Karpas-422 (cell line): ENCODE measurements around the gene PCF11. TPM values are rescaled to one million over a fixed set of nuclear protein-coding genes. Genes with fewer than 3 reads are reported as not detected.

Experiments
- DNase-seq: peaks from one replicate; pipeline ENCODE4 v3.0.0-alpha.2; 2015
- H2AFZ ChIP-seq: fragments of 200-600 bp; sonication (generic); 2 replicates; pipeline ENCODE4 v1.6.1; 2014; ENCODE audit warnings: antibody characterized with exemption, low read length, mixed read lengths
- H3K27ac ChIP-seq: fragments of 200-600 bp; sonication (generic); 2 replicates; pipeline ENCODE4 v1.5.1; 2014; ENCODE audit warnings: mild to moderate bottlenecking, low read length, moderate library complexity
- H3K27me3 ChIP-seq: fragments of 200-600 bp; sonication (generic); 2 replicates; pipeline ENCODE4 v1.6.1; 2014; ENCODE audit warnings: low read length, mixed read lengths
- H3K36me3 ChIP-seq: fragments of 200-600 bp; sonication (generic); 2 replicates; pipeline ENCODE4 v1.6.1; 2014; ENCODE audit warnings: low read length, mixed read lengths; ENCODE audit not compliant: insufficient read depth
- H3K4me1 ChIP-seq: fragments of 200-600 bp; sonication (generic); 2 replicates; pipeline ENCODE4 v1.6.1; 2014; ENCODE audit warnings: mild to moderate bottlenecking, low read length, mixed read lengths
- H3K4me2 ChIP-seq: fragments of 200-600 bp; sonication (generic); 2 replicates; pipeline ENCODE4 v1.6.1; 2014; ENCODE audit warnings: low read length, low read depth, mild to moderate bottlenecking; ENCODE audit not compliant: poor library complexity, severe bottlenecking
- H3K4me3 ChIP-seq: fragments of 200-600 bp; sonication (generic); 2 replicates; pipeline ENCODE4 v1.5.1; 2014; ENCODE audit warnings: mild to moderate bottlenecking, antibody characterized with exemption, low read length, mixed read lengths
- H3K79me2 ChIP-seq: fragments of 200-600 bp; sonication (generic); 2 replicates; pipeline ENCODE4 v1.6.1; 2014; ENCODE audit warnings: mild to moderate bottlenecking, low read length, mixed read lengths
- H3K9ac ChIP-seq: fragments of 200-600 bp; sonication (generic); 2 replicates; pipeline ENCODE4 v1.6.0; 2014; ENCODE audit warnings: low read length
- H3K9me2 ChIP-seq: fragments of 200-600 bp; sonication (generic), shearing (Covaris generic); replicated peaks from 2 replicates; pipeline ENCODE4 v1.6.0; 2014; ENCODE audit warnings: mild to moderate bottlenecking, low read length, moderate library complexity; ENCODE audit not compliant: insufficient read depth
- H3K9me3 ChIP-seq: fragments of 300-700, 200-600 bp; sonication (generic); 2 replicates; pipeline ENCODE4 v1.6.1; 2014; ENCODE audit warnings: low read length, mixed read lengths
- H4K20me1 ChIP-seq: fragments of 200-600 bp; sonication (generic); 2 replicates; pipeline ENCODE4 v1.6.1; 2014; ENCODE audit warnings: mild to moderate bottlenecking, antibody characterized with exemption, low read length, low read depth; ENCODE audit not compliant: insufficient read depth
- total RNA-seq: library from RNA; depleted of rRNA; stranded (reverse); fragments of >200 nt; shearing (Covaris generic); gene quantifications from 2 replicates; pipeline ENCODE4 v1.2.3, GENCODE V29; 2014; ENCODE audit warnings: low replicate concordance

PCF11 gene
- total RNA-seq, 1 experiment from 2014 or later: 165 TPM

DNA sequence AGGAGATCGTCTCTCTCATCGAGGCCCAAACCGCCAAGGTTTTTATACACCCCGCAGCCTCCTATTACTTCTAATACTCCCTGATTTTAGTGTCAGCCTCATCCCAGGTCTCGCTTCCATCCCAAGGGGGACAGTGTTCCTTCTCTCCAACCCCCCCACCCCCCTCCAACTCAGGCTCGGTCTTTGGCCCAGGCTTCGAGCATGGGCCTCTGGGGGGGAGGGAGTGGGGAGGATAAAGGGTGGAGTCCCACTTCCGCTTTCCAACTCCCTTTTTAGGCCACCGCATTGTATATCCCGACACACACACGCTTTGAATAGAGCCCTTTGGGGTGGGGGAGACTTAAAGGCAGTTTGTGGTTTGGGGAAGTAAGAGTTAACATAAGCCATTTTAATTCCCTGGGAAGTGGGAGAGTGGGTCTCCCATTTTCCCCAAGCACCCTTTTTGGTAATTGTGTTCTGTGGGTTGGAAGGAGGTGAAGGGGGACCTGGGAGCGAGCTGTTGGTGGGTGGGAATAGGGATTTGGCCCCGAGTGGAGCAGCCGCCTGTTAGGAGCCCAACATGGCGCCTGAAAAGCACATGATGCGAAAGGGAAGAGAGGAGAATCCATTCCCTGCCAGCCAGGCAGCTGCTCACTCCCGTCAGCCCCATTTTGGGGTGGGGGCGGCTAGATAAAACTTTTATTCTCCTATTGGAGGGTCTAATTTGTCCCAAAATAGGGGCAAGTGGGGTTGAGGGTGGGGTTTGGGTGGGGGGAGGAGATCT is 844 bp downstream of the PCF11 start:
- H3K9me3 ChIP-seq: no peaks in the 10 kb centered on the region
- peak overlapping the region; percentile 87 for H3K9ac ChIP-seq
- H4K20me1 ChIP-seq: peaks cover 24% of the 10 kb centered on the region
- peak overlapping the region; percentile 78 for H3K4me2 ChIP-seq
- peaks cover 58% of the 10 kb centered on the region for H3K79me2 ChIP-seq
- no peaks in the 10 kb centered on the region for H3K9me2 ChIP-seq
- peak overlapping the region; percentile 93 for H3K27ac ChIP-seq
- H3K27me3 ChIP-seq: no peaks in the 10 kb centered on the region
- peak; percentile 93 for DNase-seq
- H3K36me3 ChIP-seq: peaks cover 45% of the 10 kb centered on the region
- H2AFZ ChIP-seq: no peak overlapping the region
- peak overlapping the region; percentile 84 for H3K4me3 ChIP-seq
- H3K4me1 ChIP-seq: peaks cover 52% of the 10 kb centered on the region

DNA sequence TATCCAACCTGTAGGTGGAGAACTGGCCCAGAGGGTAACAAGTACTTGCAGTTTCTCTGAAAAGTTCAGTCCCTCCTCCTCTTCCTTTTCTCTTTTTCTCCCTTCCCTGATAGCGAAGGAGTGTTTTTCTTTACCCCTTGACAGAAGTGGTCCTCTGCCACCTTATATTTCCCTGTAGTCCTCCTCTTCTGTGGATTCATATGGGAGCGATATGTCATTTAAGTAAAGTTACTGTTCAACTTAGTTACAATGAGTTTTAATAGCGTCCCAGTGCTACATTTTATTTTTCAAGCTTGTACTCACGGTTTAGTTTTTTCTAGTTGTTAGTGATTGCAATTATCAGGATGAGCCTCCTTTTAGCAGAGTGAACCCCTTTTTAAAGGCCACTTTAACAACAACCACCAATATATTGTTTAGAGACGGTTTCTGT is 1.4 kb downstream of the PCF11 start:
- Histone ChIP-seq H3K36me3 (peaks cover 49% of the 10 kb centered on the region), H3K27ac (peak overlapping the region; percentile 93), H4K20me1 (peaks cover 24% of the 10 kb centered on the region), H3K79me2 (peaks cover 64% of the 10 kb centered on the region), H3K9me2 (no peaks in the 10 kb centered on the region), H3K4me1 (peaks cover 58% of the 10 kb centered on the region), H3K9me3 (no peaks in the 10 kb centered on the region), H3K9ac (peak overlapping the region; percentile 87), H2AFZ (no peak overlapping the region), H3K4me2 (peak overlapping the region; percentile 78), H3K4me3 (peak overlapping the region; percentile 84), H3K27me3 (no peaks in the 10 kb centered on the region)
- no peak for DNase-seq

GRCh38 chr11:83158965-83159901 is 2.3 kb downstream of the PCF11 start:
- Histone ChIP-seq H3K4me2 (peak overlapping the region; percentile 78), H4K20me1 (peaks cover 24% of the 10 kb centered on the region), H3K4me3 (peak overlapping the region; percentile 84), H3K9ac (peak overlapping the region; percentile 87), H3K9me3 (no peaks in the 10 kb centered on the region), H3K4me1 (peaks cover 65% of the 10 kb centered on the region), H3K36me3 (peaks cover 56% of the 10 kb centered on the region), H3K27ac (peak overlapping the region; percentile 93), H3K9me2 (no peaks in the 10 kb centered on the region), H2AFZ (no peak overlapping the region), H3K27me3 (no peaks in the 10 kb centered on the region), H3K79me2 (peaks cover 72% of the 10 kb centered on the region)
- peak; percentile 72 for DNase-seq

- H3K79me2 ChIP-seq: peaks cover 80% of the 10 kb centered on the region
- no peaks in the 10 kb centered on the region for H3K9me3 ChIP-seq
- peaks cover 64% of the 10 kb centered on the region for H3K36me3 ChIP-seq
- H2AFZ ChIP-seq: no peak overlapping the region
- peak overlapping the region; percentile 84 for H3K4me3 ChIP-seq
- DNase-seq: peak; percentile 66
- peak overlapping the region; percentile 87 for H3K9ac ChIP-seq
- H3K27ac ChIP-seq: peak overlapping the region; percentile 93
- no peaks in the 10 kb centered on the region for H3K9me2 ChIP-seq
- peaks cover 24% of the 10 kb centered on the region for H4K20me1 ChIP-seq
- peaks cover 65% of the 10 kb centered on the region for H3K4me1 ChIP-seq
- no peaks in the 10 kb centered on the region for H3K27me3 ChIP-seq
- H3K4me2 ChIP-seq: peak overlapping the region; percentile 78
Measured at GRCh38 chr11:83159902-83160865, 3.3 kb downstream of the PCF11 start.

DNA sequence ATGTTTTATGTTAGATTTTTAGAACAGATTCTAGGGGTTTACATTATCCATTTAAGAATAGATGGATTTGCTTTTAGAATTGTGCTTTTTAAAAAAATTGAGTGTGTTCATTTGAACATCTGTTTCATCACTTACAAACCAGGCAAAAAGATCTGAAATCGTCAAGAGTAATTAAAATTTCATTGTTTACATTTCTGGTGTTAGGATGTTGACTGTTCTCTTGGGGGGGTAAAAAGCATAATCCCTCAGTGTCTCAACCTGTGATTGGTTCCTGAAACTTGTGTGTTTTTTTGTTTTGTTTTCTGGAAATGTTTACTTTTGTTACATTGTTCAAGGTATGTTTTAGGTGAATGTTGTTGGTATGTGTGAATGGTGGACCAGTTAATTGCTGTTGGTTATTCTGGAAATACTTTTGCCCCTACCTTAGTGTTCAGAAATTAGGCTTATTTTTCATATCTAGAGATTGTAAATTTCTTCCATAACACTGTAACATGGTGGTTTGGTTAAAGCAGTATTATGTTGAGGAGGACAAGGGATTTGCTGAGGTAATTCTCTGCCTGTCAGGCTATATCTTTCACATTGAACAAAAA is 4.8 kb downstream of the PCF11 start:
- peaks cover 24% of the 10 kb centered on the region for H4K20me1 ChIP-seq

DNA sequence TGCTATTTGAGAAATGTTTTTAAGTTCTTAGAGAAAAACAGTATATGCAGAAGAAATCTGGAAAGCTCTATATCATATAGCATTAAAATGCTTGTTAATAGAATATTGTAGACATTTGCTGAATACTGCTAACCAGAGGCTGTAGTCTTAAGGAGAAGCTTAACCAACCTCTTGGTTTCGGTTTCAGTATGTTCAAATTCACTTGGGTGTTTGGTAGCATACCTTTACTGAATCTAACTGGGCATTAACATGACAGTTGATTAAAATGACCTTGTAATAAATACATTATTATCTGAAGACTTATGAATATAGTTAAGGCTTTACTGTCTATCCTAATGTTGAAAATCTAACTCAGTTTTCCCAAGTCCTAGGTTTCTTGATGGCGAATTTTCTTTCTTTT is 5.4 kb downstream of the PCF11 start:
- Histone ChIP-seq H3K9me3 (no peaks in the 10 kb centered on the region), H4K20me1 (peaks cover 24% of the 10 kb centered on the region), H3K27ac (peak overlapping the region; percentile 93), H3K36me3 (peaks cover 83% of the 10 kb centered on the region), H3K79me2 (peaks cover 97% of the 10 kb centered on the region), H3K9ac (no peak overlapping the region), H3K27me3 (no peaks in the 10 kb centered on the region), H3K4me3 (no peak overlapping the region), H3K4me2 (peak overlapping the region; percentile 78), H2AFZ (no peak overlapping the region), H3K4me1 (peaks cover 65% of the 10 kb centered on the region), H3K9me2 (no peaks in the 10 kb centered on the region)
- peak; percentile 67 for DNase-seq

More for the DNA sequence above, 4.8 kb downstream of the PCF11 start:
- peaks cover 79% of the 10 kb centered on the region for H3K36me3 ChIP-seq
- H2AFZ ChIP-seq: no peak overlapping the region
- H3K27me3 ChIP-seq: no peaks in the 10 kb centered on the region
- H3K9ac ChIP-seq: no peak overlapping the region
- no peaks in the 10 kb centered on the region for H3K9me2 ChIP-seq
- 0 out of 2 replicates have a peak overlapping the region, but pooled peaks have one; percentile 1 for H3K4me3 ChIP-seq
- DNase-seq: no peak
- H3K27ac ChIP-seq: peak overlapping the region; percentile 93
- peak overlapping the region; percentile 78 for H3K4me2 ChIP-seq
- H3K9me3 ChIP-seq: no peaks in the 10 kb centered on the region
- H3K79me2 ChIP-seq: peaks cover 95% of the 10 kb centered on the region
- H3K4me1 ChIP-seq: peaks cover 62% of the 10 kb centered on the region

GRCh38 chr11:83166193-83166866 is 9.4 kb downstream of the PCF11 start:
- Histone ChIP-seq H3K4me2 (no peak overlapping the region), H3K27me3 (no peaks in the 10 kb centered on the region), H3K36me3 (peaks cover 87% of the 10 kb centered on the region), H3K27ac (no peak overlapping the region), H2AFZ (no peak overlapping the region), H3K79me2 (peaks cover 97% of the 10 kb centered on the region), H3K4me1 (peaks cover 74% of the 10 kb centered on the region), H3K9me3 (no peaks in the 10 kb centered on the region), H4K20me1 (peaks cover 31% of the 10 kb centered on the region), H3K4me3 (no peak overlapping the region), H3K9ac (no peak overlapping the region), H3K9me2 (no peaks in the 10 kb centered on the region)
- DNase-seq: no peak
